HK-2 (cell line): ENCODE results near the gene PSMD4.
A peak's percentile ranks its signal among the peaks of the same experiment; 100 is the strongest.
"Not testable (repeated sequence)": the region's sequence is repeated elsewhere in the genome, so short reads cannot be mapped to it uniquely, and the experiment has no call there.

Experiments
- DNase-seq: peaks from one replicate; pipeline ENCODE4 v3.0.0-alpha.2; 2018; ENCODE audit not compliant: unreplicated experiment

Gene PSMD4

DNA sequence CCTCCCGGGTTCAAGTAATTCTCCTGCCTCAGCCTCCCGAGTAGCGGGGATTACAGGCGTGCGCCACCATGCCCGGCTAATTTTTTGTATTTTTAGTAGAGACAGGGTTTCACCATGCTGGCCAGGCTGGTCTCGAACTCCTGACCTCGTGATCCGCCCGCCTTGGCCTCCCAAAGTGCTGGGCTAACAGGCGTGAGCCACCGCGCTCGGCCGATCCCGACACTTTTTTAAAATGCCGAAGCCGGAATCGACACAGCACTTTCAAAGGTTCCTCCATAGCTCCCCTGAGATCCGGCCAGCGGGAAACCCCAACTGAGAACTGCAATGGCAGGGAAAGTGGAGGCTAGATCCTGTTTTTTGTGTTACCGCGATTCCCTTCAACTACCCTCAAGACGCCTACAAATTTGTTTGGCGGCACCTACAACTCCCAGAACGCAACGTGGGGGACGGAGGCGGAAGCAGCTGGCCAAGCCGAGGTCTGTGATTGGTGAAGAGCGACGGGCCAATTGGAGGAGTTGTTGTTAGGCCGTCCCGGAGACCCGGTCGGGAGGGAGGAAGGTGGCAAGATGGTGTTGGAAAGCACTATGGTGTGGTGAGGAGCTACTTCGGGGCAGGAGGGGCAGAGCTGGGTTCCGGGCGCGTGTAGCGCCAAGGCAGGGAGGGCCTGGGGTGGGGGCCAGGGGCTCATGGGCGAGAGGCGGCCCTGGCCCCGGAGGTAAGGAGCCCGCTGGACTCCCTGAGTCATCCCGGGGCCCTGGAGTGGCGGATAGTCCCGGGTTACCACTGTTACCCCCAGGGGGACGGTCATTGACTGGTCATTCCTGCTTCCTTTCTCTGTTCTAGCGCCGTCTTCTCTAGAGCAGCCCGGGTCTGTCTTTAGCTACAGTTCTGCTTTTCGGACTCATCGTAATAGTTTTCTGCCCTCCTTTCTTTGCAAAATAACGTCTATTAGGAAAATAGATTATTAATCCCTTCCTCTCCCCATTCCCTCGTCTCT is at the start of gene PSMD4:
Gene PSMD4 (plus strand): TSS at position 518 of the 997 bp plus-strand sequence. CDS start 49 bp downstream, at position 567.
- peak; percentile 96 for DNase-seq

DNA sequence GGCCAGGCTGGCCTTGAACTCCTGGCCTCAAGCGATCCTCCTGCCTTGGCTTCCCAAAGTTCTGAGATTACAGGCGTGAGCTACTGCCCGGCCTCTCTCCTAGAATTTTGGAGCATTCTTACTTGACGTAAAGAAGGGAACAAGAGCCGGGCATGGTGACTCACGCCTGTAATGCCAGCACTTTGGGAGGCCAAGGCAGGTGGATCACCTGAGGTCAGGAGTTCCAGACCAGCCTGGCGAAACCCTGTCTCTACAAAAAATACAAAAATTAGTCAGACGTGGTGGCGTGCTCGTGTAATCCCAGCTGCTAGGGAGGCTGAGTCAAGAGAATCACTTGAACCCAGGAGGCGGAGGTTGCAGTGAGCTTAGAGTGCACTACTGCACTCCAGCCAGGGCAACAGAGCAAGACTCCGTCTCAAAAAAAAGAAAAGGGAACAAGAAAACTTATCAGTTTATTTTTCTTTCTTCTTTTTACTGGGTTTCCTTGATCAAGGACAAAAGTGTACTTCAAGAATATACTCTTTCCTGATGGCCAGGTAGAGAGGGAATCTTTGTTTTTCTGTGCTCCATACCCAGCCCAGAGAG is 49.1 kb upstream of the PSMD4 start:
- not testable (repeated sequence) for DNase-seq

DNA sequence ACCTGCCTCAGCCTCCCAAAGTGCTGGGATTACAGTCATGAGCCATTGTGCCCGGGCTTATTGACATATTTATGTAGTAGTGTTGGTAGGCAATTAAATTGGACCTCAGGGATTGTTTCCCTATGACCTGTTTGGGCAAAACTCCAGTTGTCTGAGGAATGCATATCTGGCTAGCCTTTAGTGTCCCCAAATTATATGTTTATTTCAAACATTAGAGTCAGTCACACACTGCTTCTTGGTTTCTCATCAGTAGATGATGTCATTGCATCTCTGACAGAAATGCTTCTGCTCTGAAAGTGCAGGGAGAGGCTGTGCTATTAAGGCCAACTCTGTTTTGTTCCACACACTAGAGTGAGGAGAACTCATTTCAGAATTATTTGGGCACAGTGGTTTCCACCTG is 43.7 kb upstream of the PSMD4 start:
- no peak for DNase-seq

DNA sequence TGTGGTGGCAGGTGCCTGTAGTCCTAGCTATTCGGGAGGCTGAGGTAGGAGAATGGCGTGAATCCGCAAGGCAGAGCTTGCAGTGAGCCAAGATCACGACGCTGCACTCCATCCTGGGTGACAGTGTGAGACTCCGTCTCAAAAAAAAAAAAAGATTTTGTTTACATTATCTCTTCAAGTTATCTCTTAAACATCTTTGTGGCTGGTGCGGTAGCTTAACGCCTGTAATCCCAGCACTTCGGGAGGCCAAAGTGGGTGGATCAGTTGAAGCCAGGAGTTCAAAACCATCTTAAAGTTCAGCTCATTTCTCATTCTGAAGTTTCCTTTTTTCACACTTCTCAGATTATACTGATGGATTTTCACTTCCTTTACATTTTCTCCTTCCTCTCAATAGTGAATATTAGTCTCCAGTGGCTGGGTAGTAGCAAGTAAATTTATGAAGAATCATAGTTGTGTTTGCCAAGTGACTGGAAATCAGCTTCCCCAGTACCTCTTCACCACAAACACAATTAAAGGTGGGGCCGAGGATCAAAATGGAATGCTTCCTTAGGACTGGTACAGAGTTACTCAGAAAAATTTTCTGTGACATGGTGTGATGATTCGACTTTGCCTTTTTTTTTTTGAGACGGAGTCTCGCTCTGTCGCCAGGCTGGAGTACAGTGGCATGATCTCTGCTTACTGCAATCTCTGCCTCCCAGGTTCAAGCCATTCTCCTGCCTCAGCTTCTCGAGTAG is 42.4 kb upstream of the PSMD4 start:
- DNase-seq: no peak

DNA sequence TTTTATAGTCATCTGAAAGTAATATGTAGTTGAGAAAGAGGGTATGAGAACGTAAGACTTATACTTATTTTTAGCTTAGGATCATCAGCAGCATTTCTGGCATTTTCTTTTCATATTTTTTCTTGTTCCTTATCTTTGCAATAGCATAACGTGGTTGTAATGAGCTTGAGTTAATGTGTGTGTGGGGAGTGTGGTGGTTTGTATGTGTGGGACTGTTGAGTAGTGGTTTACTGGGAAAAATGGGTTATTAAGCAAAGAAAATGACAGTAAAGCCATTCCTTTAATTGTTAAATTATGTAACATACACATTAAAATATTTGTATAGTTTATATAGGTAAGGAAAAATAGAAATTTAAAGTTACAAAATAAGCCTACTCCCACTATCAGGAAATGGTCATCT is 41.0 kb upstream of the PSMD4 start:
- DNase-seq: no peak

DNA sequence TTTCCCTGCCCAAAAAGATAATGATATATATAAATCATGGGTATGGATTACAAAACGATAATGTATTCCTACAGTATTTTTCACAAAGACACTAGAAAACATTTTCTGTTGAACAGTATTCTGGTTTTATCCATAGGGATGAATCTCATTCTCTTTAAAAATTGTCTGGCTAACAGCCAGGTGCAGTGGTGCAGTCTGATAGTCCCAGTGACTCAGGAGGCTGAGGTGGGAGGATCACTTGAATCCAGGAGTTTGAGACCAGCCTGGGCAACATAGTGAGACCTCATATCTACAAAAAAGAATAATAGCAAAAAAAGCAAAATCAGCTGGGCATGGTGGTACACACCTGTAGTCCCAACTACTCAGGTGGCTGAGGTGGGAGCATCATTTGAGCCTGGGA is 32.9 kb upstream of the PSMD4 start:
- no peak for DNase-seq

DNA sequence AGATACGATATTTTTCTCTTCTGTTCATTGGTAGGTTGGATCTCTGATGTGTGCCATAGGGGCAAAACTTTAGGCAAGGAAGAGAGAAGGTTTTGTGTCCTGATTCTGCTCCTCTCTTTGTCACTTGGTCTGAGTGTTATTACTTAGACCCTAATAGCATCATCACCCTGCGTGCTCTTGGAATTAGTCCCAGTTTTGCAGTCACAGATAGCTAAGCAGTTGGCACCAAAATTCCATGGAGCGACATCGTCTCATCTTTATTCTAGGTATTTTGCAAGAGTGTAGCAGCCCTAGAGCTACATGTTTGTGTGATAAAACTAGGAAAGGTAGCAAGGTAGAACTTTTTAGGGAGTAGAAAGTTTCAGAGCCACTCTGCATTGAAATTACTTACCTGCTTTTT is 32.4 kb upstream of the PSMD4 start:
- no peak for DNase-seq

DNA sequence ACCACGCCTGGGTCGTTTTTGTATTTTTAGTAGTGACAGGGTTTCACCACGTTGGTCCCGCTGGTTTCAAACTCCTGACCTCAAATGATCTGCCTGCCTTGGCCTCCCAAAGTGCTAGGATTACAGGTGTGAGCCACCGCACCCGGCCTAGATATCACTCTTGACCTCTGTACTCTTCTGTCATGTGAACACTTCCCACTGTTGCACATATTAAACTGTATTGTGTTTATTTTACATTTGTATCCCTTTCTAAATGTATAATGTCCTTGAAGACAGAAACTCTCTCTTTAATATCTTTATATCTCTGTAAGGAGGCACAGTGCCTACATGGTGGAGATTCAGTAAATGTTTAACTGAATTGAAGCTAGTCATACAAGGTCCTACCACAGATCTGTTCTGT is 19.3 kb upstream of the PSMD4 start:
- no peak for DNase-seq

DNA sequence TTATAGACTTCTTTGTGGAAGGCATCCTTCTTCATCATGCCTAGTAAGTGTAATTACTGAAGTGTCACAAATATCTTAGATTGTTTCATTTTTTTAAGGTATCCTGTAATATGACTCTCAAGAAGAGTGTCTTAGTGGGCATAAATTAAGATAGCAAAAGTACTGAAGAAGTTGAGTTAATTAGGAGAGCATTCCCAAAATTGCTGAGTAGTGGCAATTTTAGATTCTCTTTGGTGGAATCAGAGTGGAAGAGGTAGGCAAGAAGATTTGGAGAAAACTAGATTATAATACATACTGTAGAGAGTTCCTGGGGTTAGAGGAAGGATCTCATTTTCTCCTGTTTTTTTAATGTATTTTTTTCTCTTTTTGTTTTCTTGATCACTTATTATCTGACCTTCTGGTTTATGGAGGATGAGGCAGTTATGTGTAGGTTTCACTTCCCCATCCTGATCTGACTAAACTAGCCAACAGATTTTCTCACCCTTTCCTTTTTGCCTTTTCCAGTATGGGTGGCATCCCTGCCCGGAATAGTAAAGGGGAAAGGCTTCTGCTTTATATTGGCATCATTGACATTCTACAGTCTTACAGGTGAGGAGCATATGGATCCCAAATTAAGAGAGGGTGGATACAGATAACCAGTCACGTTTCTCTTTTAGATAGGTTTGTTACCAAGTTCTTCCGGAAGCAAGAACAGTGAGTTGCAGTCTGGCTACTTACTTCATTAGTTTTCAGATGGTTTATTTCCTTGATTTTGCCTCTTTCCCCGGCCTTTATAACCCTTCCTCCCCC is 16.7 kb upstream of the PSMD4 start:
- no peak for DNase-seq

DNA sequence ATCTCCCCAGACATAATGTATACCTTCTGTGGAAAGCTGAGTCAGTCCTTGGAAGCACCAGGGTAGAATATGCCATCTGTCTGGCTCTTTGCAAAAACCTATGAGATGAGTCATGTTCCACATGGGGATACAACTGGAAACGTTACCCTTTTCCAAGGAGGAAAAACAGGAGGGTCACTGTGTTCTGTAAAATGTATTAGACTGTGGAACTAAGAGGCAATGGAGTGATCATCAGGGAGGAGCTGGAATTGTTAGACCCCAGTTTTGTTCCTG is 16.1 kb upstream of the PSMD4 start:
- no peak for DNase-seq

DNA sequence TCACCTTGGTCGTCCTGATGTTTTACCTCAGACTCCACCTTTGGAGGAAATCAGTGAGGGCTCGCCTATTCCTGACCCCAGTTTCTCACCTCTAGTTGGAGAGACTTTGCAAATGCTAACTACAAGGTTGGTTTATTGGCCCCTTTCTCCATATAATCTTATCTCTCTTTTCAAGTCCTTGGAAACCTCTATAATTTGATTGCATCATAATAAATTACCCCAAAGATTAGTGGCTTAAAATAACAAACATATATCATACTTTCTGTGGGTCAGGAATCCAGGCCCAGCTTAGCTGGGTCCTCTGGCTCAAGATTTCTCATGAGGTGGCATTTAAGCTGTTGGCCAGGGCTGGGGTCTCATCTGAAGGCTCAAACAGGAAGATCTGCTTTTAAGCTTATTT is 12.1 kb upstream of the PSMD4 start:
- DNase-seq: no peak

DNA sequence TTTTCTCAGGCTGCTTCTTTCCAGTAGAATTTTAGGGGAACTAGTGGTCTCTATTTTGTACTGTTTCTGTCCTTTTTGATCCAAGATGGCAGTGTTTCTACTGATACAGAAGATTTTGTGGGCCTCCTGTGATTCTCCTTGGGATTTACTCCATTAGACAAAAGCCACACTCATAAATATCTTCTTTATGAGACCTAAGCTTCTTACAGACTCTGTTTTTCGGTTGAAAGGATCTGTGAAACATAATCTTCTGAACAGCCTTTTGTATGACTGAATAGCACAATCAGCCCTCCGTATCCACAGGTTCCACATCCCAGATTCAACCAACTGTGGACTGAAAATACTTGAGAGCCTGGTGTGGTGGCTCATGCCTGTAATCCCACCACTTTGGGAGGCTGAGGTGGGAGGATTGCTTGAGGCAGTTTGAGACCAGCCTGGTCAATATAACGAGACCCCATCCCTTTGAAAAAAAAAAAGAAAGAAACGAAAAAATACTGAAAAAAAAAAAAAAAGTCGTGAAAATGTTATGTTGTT is 10.8 kb upstream of the PSMD4 start:
- DNase-seq: no peak

DNA sequence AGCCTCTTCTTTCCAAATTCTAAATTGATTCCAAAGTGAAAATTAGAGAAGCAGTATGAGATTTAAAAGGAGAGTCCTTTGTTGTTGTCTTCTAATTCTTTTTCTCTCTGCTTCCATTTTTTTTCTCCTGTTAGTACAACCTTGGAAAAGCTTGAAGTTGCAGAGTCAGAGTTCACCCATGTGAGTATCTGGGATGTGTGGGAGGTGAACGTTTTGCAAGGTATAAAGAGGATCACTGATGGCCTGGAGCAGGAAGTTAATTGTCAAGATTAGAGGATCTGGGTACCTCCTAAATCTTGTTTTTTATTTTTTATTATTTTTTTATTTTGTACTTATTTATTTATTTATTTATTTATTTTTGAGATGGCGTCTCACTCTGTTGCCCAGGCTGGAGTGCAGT is 7.7 kb upstream of the PSMD4 start:
- DNase-seq: no peak

DNA sequence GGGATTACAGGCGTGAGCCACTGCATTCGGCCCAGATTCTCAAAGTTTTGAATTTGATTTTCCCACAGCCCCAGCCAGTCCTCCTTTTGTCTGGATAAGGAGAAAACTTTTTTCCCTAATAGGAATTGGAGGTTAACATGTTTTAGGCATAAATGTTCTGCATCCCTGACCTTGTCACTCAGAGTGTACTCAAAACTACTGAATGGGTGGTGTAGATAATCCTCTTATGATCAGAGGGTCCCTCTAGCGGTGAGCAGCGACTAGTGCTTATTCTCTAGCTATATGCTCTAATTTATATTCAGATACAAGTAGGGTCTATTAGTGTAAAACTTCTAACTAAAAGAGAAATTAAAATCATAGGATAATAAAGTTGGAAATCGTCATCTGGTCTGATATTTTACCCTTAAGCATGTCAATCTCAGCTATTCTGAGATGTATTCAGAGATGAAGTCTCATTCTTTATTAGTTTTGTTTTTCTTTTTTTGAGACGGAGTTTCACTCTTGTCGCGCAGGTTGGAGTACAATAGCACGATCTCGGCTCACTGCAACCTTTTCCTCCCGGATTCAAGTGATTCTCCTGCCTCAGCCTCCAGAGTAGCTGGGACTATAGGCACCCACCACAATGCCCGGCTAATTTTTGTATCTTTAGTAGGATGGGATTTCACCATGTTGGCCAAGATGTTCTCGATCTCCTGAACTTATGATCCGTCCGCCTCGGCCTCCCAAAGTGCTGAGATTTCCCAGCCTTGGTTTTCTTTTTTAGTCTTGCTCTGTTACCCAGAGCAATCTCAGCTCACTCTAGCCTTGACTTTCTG is 2.7 kb upstream of the PSMD4 start:
- peak; percentile 48 for DNase-seq

DNA sequence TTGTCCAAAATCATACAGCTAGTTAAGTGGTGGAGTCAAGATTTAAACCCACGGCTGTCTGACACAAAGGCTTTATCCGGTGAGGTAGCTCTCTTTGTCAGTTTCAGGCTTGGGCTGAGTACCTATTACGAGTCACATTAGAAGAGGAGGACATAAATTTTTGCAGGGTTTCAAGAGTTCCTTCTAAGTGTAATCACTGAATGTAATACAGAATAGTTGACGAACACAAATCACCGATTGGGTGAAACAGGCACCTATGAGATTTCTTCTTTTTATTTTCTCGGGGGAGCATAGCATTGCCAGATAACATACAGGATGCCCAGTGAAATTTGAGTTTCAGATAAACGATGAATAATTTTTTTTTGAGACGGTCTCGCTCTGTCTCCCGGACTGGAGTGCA is 847 bp downstream of the PSMD4 start:
- no peak for DNase-seq

DNA sequence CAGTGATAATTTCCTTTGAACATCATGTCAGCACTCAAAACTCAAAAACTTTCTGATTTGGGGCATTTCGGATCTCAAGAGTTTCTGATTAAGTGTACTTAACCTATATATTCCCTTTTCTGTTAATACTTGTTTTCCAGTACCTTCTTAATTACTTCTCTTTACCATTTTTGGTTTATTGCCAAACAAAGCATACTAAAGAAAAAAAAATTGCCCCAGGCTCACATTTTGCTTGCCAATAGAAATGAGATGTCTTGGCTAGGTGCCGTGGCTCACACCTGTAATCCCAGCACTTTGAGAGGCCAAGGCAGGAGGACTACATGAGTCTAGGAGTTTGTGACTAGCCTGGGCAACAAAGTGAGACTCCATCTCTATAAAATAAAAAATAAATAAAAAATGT is 4.8 kb downstream of the PSMD4 start:
- no peak for DNase-seq

DNA sequence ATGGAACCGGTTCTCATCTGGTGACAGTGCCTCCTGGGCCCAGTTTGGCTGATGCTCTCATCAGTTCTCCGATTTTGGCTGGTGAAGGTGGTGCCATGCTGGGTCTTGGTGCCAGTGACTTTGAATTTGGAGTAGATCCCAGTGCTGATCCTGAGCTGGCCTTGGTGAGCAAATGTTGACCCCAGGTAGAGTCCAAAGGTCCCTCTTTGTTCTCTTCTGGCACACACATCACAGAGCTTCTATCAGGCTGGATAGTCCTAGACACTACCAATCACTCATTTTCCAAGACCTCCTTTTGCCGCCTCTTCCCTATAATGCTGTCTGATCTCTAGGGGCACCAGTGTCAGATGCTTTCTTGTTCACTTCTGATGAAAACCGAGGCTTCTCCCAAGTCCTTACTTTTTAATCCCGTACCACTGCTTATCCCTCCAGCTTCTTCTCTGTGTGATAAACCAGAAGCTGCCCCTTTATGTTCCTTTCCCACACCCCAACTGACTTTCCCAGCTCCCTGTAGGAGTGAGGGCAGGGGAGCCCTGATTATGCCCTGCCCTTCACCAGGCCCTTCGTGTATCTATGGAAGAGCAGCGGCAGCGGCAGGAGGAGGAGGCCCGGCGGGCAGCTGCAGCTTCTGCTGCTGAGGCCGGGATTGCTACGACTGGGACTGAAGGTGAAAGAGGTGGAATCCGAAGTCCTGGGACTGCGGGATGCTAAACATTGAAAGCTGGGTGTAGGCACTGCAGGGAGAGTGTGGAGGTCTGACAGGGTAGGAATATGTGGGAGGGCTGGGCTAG is 11.1 kb downstream of the PSMD4 start:
- no peak for DNase-seq

DNA sequence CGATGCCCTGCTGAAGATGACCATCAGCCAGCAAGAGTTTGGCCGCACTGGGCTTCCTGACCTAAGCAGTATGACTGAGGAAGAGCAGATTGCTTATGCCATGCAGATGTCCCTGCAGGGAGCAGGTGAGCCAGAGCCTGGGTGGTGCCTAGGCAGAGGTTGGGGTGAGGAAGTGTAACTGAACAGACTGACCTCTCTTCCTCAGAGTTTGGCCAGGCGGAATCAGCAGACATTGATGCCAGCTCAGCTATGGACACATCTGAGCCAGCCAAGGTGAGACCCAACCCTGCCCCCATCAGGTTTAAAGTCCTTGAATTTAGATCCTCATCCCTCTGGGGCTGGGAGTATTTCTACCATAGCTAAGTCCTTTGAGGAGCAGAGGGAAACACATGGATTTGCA is 11.8 kb downstream of the PSMD4 start:
- no peak for DNase-seq

DNA sequence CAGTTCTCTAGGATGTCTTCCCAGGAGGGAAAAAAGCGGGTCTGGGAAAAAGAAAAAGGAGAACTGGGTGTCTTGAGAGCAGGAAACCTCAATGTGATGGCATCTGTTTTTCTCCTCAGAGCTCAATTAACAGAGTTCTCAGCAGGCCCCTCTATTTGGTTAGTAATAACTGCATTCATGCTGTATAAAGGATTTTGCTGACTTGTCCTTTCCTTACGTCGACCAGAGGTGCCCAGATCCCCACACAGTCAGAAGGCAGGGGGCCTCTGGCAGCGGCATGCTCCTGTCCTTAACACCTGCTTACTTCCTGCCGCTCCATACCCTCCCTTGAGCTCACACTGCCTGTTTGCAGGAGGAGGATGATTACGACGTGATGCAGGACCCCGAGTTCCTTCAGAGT is 12.3 kb downstream of the PSMD4 start:
- no peak for DNase-seq

DNA sequence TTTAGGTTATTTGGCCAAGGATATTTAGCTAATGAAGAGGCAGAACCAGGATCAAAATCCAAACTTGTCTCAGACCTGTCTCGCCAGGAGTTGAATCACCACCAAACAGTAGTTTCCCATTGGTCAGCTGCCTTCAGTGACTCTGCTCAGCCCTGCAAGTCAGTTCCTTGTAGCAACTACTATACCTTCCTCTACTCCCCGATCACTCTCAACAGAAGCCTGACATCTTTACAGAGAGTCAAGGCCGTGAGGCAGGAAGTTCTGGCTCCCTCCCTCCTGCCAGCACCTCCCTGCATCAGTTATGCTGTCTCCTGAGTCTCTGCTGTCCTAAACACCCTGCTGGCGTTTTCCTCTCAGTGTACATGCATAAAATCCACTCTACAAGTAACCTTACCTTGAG is 13.2 kb downstream of the PSMD4 start:
- no peak for DNase-seq
